GM12873 (cell line): ENCODE measurements around the gene ZSWIM5.

Experiments used
- CTCF ChIP-seq: IDR thresholded peaks from 2 replicates; pipeline ENCODE4 v1.5.1; 2012; ENCODE audit warnings: low read depth, mild to moderate bottlenecking, moderate library complexity, low read length, control low read depth; ENCODE audit not compliant: insufficient read depth; ENCODE audit errors: missing control alignments

ZSWIM5 gene

GRCh38 chr1:45213892-45214291 lies 7.5 kb upstream of the ZSWIM5 start:
- TF ChIP-seq CTCF: no peak

GRCh38 chr1:45211076-45211475 lies 4.7 kb upstream of the ZSWIM5 start:
- no peak for TF ChIP-seq CTCF

GRCh38 chr1:45206808-45207623 lies 611 bp upstream of the ZSWIM5 start:
- TF ChIP-seq CTCF: no peak

- no peak for TF ChIP-seq CTCF
Observed at GRCh38 chr1:45205011-45205909, 1.1 kb downstream of the ZSWIM5 start.

- TF ChIP-seq CTCF: no peak
Observed at GRCh38 chr1:45200906-45201500, 5.4 kb downstream of the ZSWIM5 start.

- no peak for TF ChIP-seq CTCF
Observed at GRCh38 chr1:45200435-45200834, 6.0 kb downstream of the ZSWIM5 start.

- TF ChIP-seq CTCF: no peak
Observed at GRCh38 chr1:45198185-45198584, 8.2 kb downstream of the ZSWIM5 start.
